ENCODE data around the gene ATL2.
"Not testable (repeated sequence)": the region's sequence is repeated elsewhere in the genome, so short reads cannot be mapped to it uniquely, and the experiment has no call there.

Gene ATL2

GRCh38 chr2:38387887-38388286, 10.8 kb upstream of the ATL2 start:
- no peak for DNase-seq

GRCh38 chr2:38386821-38387220, 9.7 kb upstream of the ATL2 start:
- peak; percentile 65 for DNase-seq

- DNase-seq: no peak
Observed at GRCh38 chr2:38386377-38386776, 9.3 kb upstream of the ATL2 start.

- DNase-seq: no peak
Observed at GRCh38 chr2:38384338-38384737, 7.3 kb upstream of the ATL2 start.

- not testable (repeated sequence) for DNase-seq
Observed at GRCh38 chr2:38383741-38384140, 6.7 kb upstream of the ATL2 start.

- DNase-seq: no peak
Observed at GRCh38 chr2:38381381-38382143, 4.5 kb upstream of the ATL2 start.

GRCh38 chr2:38380397-38381130, 3.5 kb upstream of the ATL2 start:
- peak; percentile 64 for DNase-seq

GRCh38 chr2:38376346-38377049, 575 bp downstream of the ATL2 start:
- peak; percentile 85 for DNase-seq

- peak; percentile 28 for DNase-seq
Observed at GRCh38 chr2:38375696-38376345, 1.3 kb downstream of the ATL2 start.

GRCh38 chr2:38374984-38375383, 2.1 kb downstream of the ATL2 start:
- no peak for DNase-seq

GRCh38 chr2:38371235-38371634, 5.8 kb downstream of the ATL2 start:
- DNase-seq: no peak

- DNase-seq: no peak
Observed at GRCh38 chr2:38370664-38371063, 6.4 kb downstream of the ATL2 start.

GRCh38 chr2:38362232-38362631, 14.8 kb downstream of the ATL2 start:
- no peak for DNase-seq

- no peak for DNase-seq
Observed at GRCh38 chr2:38360177-38360576, 16.9 kb downstream of the ATL2 start.

- DNase-seq: no peak
Observed at GRCh38 chr2:38353402-38353801, 23.7 kb downstream of the ATL2 start.

- DNase-seq: no peak
Observed at GRCh38 chr2:38352336-38352735, 24.7 kb downstream of the ATL2 start.

GRCh38 chr2:38345323-38346038, 31.6 kb downstream of the ATL2 start:
- DNase-seq: no peak

- no peak for DNase-seq
Observed at GRCh38 chr2:38344813-38345212, 32.3 kb downstream of the ATL2 start.

GRCh38 chr2:38343212-38343611, 33.9 kb downstream of the ATL2 start:
- no peak for DNase-seq

- no peak for DNase-seq
Observed at GRCh38 chr2:38336621-38337020, 40.5 kb downstream of the ATL2 start.

GRCh38 chr2:38330754-38331153, 46.3 kb downstream of the ATL2 start:
- DNase-seq: no peak

GRCh38 chr2:38327580-38327979, 49.5 kb downstream of the ATL2 start:
- no peak for DNase-seq

GRCh38 chr2:38323623-38324022, 53.5 kb downstream of the ATL2 start:
- DNase-seq: no peak
